Measurements from ENCODE around the gene WASF3.
A peak's percentile ranks its signal among the peaks of the same experiment; 100 is the strongest.

Gene WASF3

DNA sequence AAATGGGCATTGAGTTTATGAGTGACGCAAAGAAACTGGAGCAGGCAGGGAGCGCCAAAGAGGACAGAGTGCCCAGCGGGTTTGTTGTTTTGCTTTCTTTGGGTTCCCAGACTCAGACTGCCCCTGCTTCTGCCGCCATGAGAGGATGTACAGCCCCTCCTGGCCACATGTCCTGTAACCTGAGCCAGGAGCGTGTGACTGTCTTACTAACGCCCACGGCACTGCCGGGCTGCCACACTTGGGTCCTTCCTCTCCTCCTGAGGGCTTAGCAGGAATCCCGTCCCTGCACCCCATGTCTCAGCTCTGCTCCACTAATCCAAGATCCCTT lies 122.6 kb downstream of the WASF3 start:
- H3K9me3 Mint-ChIP-seq, result no peaks in the 10 kb centered on the region
- no peaks in the 10 kb centered on the region for H3K4me1 Mint-ChIP-seq
- H3K27ac Mint-ChIP-seq, result no peak overlapping the region
- peaks cover 12 to 13% of the 10 kb centered on the region in 2 donors for H3K27me3 Mint-ChIP-seq
- DNase-seq, result no peak
- ATAC-seq (replicated peaks), result no peak
- no peak overlapping the region for H3K4me3 Mint-ChIP-seq
- no peaks in the 10 kb centered on the region for H3K36me3 Mint-ChIP-seq

- no peaks in the 10 kb centered on the region for H3K4me1 Mint-ChIP-seq
- H3K27me3 Mint-ChIP-seq, result peaks cover 13 to 16% of the 10 kb centered on the region in 2 donors
- no peaks in the 10 kb centered on the region for H3K36me3 Mint-ChIP-seq
- no peak for DNase-seq
- H3K27ac Mint-ChIP-seq, result no peak overlapping the region
- H3K9me3 Mint-ChIP-seq, result no peaks in the 10 kb centered on the region
- no peak for ATAC-seq (replicated peaks)
- H3K4me3 Mint-ChIP-seq, result no peak overlapping the region
Measured at GRCh38 chr13:26680572-26680971, 123.1 kb downstream of the WASF3 start.

- Mint-ChIP-seq H3K36me3 (no peaks in the 10 kb centered on the region), H3K27me3 (peaks cover 13 to 17% of the 10 kb centered on the region in 2 donors), H3K9me3 (no peaks in the 10 kb centered on the region)
Measured at GRCh38 chr13:26681036-26681435, 123.6 kb downstream of the WASF3 start.

GRCh38 chr13:26682606-26683005 lies 125.1 kb downstream of the WASF3 start:
- DNase-seq (no peak), ATAC-seq (replicated peaks) (no peak)
- H3K36me3 Mint-ChIP-seq, result no peaks in the 10 kb centered on the region
- H3K27me3 Mint-ChIP-seq, result peaks cover 13 to 17% of the 10 kb centered on the region in 2 donors
- H3K4me1 Mint-ChIP-seq, result no peaks in the 10 kb centered on the region
- H3K4me3 Mint-ChIP-seq, result no peak overlapping the region
- H3K9me3 Mint-ChIP-seq, result no peaks in the 10 kb centered on the region
- H3K27ac Mint-ChIP-seq, result no peak overlapping the region

More at GRCh38 chr13:26681036-26681435, 123.6 kb downstream of the WASF3 start:
- Mint-ChIP-seq H3K4me3 (no peak overlapping the region), H3K27ac (no peak overlapping the region), H3K4me1 (no peaks in the 10 kb centered on the region)
- ATAC-seq (replicated peaks) (no peak), DNase-seq (no peak)

DNA sequence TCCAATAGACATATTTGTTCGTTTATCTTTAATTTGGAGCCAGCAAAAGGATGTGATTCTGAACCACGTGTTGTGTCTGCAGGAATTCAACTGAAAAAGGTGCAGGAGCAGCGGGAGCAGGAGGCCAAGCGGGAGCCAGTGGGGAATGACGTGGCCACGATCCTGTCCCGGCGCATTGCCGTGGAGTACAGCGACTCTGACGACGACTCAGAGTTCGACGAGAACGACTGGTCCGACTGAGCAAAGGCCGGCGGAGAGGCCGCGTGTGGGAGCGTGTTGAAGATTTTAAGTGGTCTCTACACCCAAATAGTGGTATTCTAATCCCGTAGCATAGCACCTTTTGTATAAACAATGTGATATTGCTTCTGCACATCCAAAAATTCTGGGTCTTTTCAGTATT lies 128.1 kb downstream of the WASF3 start:
- Mint-ChIP-seq H3K4me3 (no peak overlapping the region), H3K27me3 (peaks cover 0 to 12% of the 10 kb centered on the region in 2 donors), H3K36me3 (no peaks in the 10 kb centered on the region), H3K9me3 (peaks cover 10% of the 10 kb centered on the region in 2 donors), H3K27ac (no peak overlapping the region), H3K4me1 (no peaks in the 10 kb centered on the region)
- ATAC-seq (replicated peaks), result no peak
- no peak for DNase-seq

- Mint-ChIP-seq H3K4me1 (no peaks in the 10 kb centered on the region), H3K27me3 (peaks cover 0 to 12% of the 10 kb centered on the region in 2 donors), H3K36me3 (no peaks in the 10 kb centered on the region), H3K4me3 (no peak overlapping the region), H3K9me3 (peaks cover 12 to 15% of the 10 kb centered on the region in 2 donors), H3K27ac (no peak overlapping the region)
- DNase-seq (no peak), ATAC-seq (replicated peaks) (no peak)
Measured at GRCh38 chr13:26686285-26686684, 128.8 kb downstream of the WASF3 start.

DNA sequence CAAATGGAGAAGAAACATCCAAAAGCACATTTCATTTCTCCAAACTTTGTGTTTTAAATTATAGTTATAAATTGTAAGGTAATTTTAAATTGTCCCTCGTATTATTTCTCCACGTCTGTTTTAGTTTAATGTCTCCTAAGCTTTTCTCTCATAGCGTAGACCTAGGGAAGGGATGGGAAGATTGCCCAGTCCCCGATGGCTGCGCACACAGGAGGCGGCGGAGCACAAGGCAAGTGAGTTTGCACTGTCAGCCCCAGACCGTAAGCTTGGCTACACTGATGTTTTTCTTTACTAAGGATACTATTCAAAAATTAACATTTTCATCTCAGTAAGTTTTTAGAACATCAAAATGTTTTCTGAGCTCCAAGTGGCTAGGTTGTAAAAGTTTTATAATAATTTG lies 130.8 kb downstream of the WASF3 start:
- DNase-seq (no peak), ATAC-seq (replicated peaks) (no peak)
- H3K4me1 Mint-ChIP-seq, result no peaks in the 10 kb centered on the region
- H3K27me3 Mint-ChIP-seq, result peaks cover 0 to 5% of the 10 kb centered on the region in 2 donors
- H3K9me3 Mint-ChIP-seq, result peaks cover 17 to 21% of the 10 kb centered on the region in 2 donors
- H3K27ac Mint-ChIP-seq, result no peak overlapping the region
- H3K4me3 Mint-ChIP-seq, result no peak overlapping the region
- H3K36me3 Mint-ChIP-seq, result no peaks in the 10 kb centered on the region

DNA sequence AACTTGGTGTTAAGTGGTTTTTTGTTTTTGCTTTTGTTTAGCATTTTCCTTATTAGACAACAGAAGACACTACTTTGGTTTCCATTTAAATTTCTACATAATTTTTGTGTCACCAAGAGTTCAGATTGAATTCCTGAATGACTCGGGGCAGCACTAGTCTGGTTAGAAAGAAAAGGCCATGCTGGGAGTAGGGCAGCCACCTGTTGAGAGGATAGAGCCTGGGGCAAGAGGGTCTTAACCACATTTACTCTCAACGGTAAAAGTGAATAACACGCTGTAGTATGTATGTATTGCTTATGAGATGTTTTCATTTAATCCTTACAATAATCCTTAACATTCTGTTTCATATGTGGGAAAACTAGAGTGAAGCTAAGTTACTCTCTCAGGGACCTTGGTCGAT lies 131.5 kb downstream of the WASF3 start:
- no peak for DNase-seq
- H3K27ac Mint-ChIP-seq, result no peak overlapping the region
- no peaks in the 10 kb centered on the region for H3K4me1 Mint-ChIP-seq
- H3K9me3 Mint-ChIP-seq, result peaks cover 17 to 21% of the 10 kb centered on the region in 2 donors
- H3K4me3 Mint-ChIP-seq, result no peak overlapping the region
- no peak for ATAC-seq (replicated peaks)
- H3K36me3 Mint-ChIP-seq, result no peaks in the 10 kb centered on the region
- H3K27me3 Mint-ChIP-seq, result peaks cover 2 to 11% of the 10 kb centered on the region in 2 donors

DNA sequence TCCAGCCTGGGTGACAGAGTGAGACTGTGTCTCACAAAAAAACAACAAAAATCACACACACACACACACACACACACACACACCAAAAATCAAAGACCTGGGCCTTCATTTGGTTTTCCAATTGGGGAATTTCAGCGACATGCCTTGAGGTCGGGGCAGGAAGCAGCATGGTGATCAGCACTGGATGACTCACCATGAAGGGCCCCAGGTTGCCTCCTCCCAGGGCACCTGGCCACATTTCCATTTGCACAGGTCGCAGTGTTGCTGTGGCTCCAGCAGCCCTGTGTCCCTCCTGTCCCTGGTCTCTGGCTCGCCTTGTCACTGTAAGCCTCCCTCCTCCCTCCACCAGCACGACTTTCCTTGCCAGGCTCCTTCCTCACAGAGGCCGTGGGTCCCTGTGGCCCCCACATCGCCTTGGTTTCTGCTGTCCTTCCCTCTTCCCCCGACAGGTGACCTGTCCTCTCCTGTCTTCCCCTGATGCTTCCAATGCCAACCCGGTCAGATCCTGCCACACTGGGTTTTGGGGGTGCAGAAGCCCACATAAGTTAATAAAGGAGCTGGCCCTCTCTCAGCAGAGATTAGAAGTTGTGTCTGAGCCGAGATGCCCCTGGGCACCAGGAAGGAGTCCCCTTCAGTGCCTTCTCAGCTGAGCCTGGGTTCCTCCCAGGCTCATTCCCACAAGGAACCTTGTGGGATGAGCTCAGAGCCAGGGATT lies 136.4 kb downstream of the WASF3 start:
- Mint-ChIP-seq H3K4me3 (no peak overlapping the region), H3K27me3 (peaks cover 27 to 46% of the 10 kb centered on the region in 2 donors)

GRCh38 chr13:26694609-26695359 lies 137.3 kb downstream of the WASF3 start:
- H3K9me3 Mint-ChIP-seq, result peaks cover 10 to 15% of the 10 kb centered on the region in 2 donors
- no peak overlapping the region for H3K4me3 Mint-ChIP-seq
- H3K27me3 Mint-ChIP-seq, result peaks cover 29 to 49% of the 10 kb centered on the region in 2 donors
- H3K27ac Mint-ChIP-seq, result no peak overlapping the region
- no peaks in the 10 kb centered on the region for H3K4me1 Mint-ChIP-seq
- ATAC-seq (replicated peaks) (no peak), DNase-seq (no peak)
- H3K36me3 Mint-ChIP-seq, result peaks cover 0 to 2% of the 10 kb centered on the region in 2 donors

More for the DNA sequence above, 136.4 kb downstream of the WASF3 start:
- ATAC-seq (replicated peaks) (no peak), DNase-seq (no peak)
- no peaks in the 10 kb centered on the region for H3K4me1 Mint-ChIP-seq
- peaks cover 0 to 2% of the 10 kb centered on the region in 2 donors for H3K36me3 Mint-ChIP-seq
- H3K27ac Mint-ChIP-seq, result peak overlapping the region; percentile 3
- peaks cover 16 to 21% of the 10 kb centered on the region in 2 donors for H3K9me3 Mint-ChIP-seq

DNA sequence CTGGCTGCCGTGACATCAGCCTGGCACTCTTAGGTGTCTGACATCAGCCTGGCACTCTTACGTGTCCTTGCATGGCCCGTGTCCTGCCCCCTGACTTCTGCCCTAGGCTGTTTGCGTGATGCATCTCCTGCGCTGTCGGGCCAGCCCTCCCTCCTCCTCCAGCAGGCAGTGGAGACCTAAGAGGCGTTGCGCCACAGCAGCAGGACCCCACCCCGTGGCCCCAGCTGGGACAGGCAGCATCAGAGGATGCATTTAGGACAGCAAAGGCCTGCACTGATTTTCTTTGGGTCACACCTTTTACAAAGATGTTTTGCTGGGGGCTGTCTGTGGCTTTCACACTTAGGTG lies 137.8 kb downstream of the WASF3 start:
- Mint-ChIP-seq H3K27ac (no peak overlapping the region), H3K4me1 (no peaks in the 10 kb centered on the region), H3K36me3 (peaks cover 0 to 2% of the 10 kb centered on the region in 2 donors), H3K9me3 (peaks cover 6 to 10% of the 10 kb centered on the region in 2 donors), H3K27me3 (peaks cover 29 to 49% of the 10 kb centered on the region in 2 donors), H3K4me3 (no peak overlapping the region)
- no peak for ATAC-seq (replicated peaks)
- DNase-seq, result no peak

- peaks cover 0 to 2% of the 10 kb centered on the region in 2 donors for H3K36me3 Mint-ChIP-seq
- no peak for ATAC-seq (replicated peaks)
- no peak overlapping the region for H3K4me3 Mint-ChIP-seq
- peaks cover 29 to 49% of the 10 kb centered on the region in 2 donors for H3K27me3 Mint-ChIP-seq
- no peak for DNase-seq
- no peak overlapping the region for H3K27ac Mint-ChIP-seq
- peaks cover 6 to 10% of the 10 kb centered on the region in 2 donors for H3K9me3 Mint-ChIP-seq
- no peaks in the 10 kb centered on the region for H3K4me1 Mint-ChIP-seq
Measured at GRCh38 chr13:26695891-26696311, 138.4 kb downstream of the WASF3 start.

DNA sequence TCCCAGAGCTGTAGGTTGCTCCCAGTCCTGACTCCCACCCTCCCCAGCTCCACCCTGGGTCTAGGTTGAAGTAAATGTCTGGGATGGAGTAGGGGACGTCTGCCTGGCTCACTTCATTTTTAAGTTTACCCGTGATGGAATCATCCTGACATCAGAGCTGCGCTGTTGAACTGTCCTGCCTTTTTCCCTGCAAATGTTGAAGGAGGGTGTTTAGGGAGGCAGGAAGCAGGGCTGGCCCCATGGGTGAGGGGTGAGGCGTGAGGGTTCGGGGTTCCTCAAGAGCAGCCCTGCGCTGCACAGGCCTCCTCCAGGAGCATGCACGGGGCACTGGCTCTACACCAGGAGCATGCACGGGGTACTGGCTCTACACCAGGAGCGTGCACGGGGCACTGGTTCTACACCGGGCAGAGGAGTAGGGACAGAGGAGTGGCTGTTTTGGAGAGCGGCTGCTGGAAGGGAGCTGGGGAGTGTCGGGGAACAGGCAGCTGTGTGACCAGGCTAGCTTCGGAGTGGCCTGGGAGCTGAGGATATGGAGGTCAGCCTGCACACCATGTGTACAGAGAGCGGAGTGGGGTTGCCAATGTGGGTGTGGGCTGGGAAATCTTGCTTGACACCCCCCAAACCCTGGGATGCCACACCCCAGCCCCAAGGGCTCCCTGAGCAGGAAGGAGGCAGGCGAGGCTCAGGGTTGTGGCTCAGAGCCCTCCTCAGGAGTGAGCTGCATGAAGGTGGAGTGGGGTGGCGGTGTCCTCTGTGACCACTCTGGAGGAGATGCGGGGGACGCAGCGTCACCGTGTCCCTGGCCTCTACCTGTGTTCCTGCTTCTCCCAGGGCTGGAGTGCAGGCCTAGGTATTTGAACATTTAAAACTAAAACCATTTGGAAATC lies 139.8 kb downstream of the WASF3 start:
- H3K36me3 Mint-ChIP-seq, result peaks cover 0 to 2% of the 10 kb centered on the region in 2 donors
- no peaks in the 10 kb centered on the region for H3K4me1 Mint-ChIP-seq
- H3K9me3 Mint-ChIP-seq, result no peaks in the 10 kb centered on the region
- DNase-seq (no peak), ATAC-seq (replicated peaks) (no peak)
- H3K4me3 Mint-ChIP-seq, result no peak overlapping the region
- H3K27me3 Mint-ChIP-seq, result peaks cover 29 to 49% of the 10 kb centered on the region in 2 donors
- H3K27ac Mint-ChIP-seq, result no peak overlapping the region

Data from stimulated activated naive B cell treated with anti-CD40 and anti-IgM and Interleukin-4, amounts not matched to agents 10 μg/mL and 1 μg/mL and 100 μg/mL, for 72 hours (primary cell).